HG02798 (cell line): ENCODE data around the gene SLC35B1.
"Not testable (repeated sequence)": the region's sequence is repeated elsewhere in the genome, so short reads cannot be mapped to it uniquely, and the experiment has no call there.

Experiments used
- ATAC-seq: cut with Tn5 transposase; IDR thresholded peaks from one replicate; pipeline ENCODE4 v1.9.1; 2021; ENCODE audit warnings: mild to moderate bottlenecking; ENCODE audit not compliant: unreplicated experiment, poor library complexity

SLC35B1 gene

GRCh38 chr17:49738456-49739163, 30.8 kb upstream of the SLC35B1 start:
- no peak for ATAC-seq

- ATAC-seq: no peak
These were observed 27.0 kb upstream of the SLC35B1 start for GRCh38 chr17:49734515-49735490.

- ATAC-seq: no peak
These were observed 23.7 kb upstream of the SLC35B1 start for GRCh38 chr17:49731435-49731831.

GRCh38 chr17:49730785-49731434, 23.1 kb upstream of the SLC35B1 start:
- ATAC-seq: no peak

GRCh38 chr17:49730078-49730784, 22.5 kb upstream of the SLC35B1 start:
- no peak for ATAC-seq

GRCh38 chr17:49729069-49729468, 21.3 kb upstream of the SLC35B1 start:
- ATAC-seq: no peak

GRCh38 chr17:49728425-49728824, 20.7 kb upstream of the SLC35B1 start:
- no peak for ATAC-seq

GRCh38 chr17:49727380-49727779, 19.6 kb upstream of the SLC35B1 start:
- no peak for ATAC-seq

- ATAC-seq: no peak
These were observed 17.8 kb upstream of the SLC35B1 start for GRCh38 chr17:49725452-49726130.

- not testable (repeated sequence) for ATAC-seq
These were observed 16.8 kb upstream of the SLC35B1 start for GRCh38 chr17:49724552-49724951.

GRCh38 chr17:49723423-49723822, 15.7 kb upstream of the SLC35B1 start:
- no peak for ATAC-seq

GRCh38 chr17:49722066-49722465, 14.3 kb upstream of the SLC35B1 start:
- no peak for ATAC-seq

GRCh38 chr17:49717371-49717861, 9.7 kb upstream of the SLC35B1 start:
- ATAC-seq: no peak

GRCh38 chr17:49716668-49717364, 9.1 kb upstream of the SLC35B1 start:
- ATAC-seq: no peak

GRCh38 chr17:49715717-49716279, 8.0 kb upstream of the SLC35B1 start:
- no peak for ATAC-seq

GRCh38 chr17:49715216-49715615, 7.5 kb upstream of the SLC35B1 start:
- ATAC-seq: no peak

GRCh38 chr17:49708515-49709183, 885 bp upstream of the SLC35B1 start:
- no peak for ATAC-seq

- ATAC-seq: no peak
These were observed 537 bp downstream of the SLC35B1 start for GRCh38 chr17:49707246-49707607.
